GM19438 (cell line): ENCODE measurements around the gene SLC6A13.
"Not testable (repeated sequence)": the region's sequence is repeated elsewhere in the genome, so short reads cannot be mapped to it uniquely, and the experiment has no call there.

Experiments
- ATAC-seq: cut with Tn5 transposase; IDR thresholded peaks from one replicate; pipeline ENCODE4 v1.9.1; 2021; ENCODE audit warnings: low read depth; ENCODE audit not compliant: unreplicated experiment

The SLC6A13 gene

DNA sequence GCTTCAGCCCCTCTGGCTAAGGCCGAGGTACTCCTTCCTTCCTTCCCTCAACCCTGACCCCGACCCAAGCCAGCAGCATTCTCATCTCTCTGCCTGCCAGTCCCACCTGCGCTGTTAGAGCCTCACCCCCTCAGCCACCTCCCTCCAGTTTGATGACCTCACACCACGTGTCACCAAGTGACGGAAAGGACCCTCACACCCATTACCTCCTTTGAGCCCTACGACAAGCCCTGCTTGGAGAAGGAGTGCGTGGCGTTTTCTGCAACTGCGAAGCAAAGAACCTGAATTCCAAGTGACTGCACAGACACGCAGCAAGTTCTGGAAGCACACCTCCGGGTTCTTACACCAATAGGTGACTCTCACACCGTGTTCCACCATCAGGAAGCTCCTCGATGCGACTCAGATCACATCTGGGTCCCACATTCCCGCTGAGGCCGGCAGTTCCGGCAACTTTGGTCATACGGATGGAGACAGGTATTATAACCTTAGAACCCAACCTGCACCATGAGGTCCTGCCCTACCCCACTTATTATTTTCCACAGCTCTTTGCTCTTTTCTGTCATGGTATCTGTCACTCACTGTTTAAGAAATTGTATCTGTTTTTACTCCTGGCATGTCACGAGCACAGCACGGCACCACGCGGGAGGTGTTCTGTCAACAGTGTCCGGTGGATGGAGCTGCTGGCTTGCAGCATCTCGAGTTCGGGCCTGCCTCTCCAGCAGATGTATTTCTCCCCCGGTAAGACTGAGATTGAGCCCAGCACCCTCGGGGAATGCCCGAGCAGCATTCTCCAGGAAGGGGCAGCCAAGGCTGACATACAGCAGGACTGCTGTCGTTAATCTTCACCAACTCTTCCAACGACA, 43.7 kb downstream of the SLC6A13 start:
- no peak for ATAC-seq

GRCh38 chr12:218221-218620, 44.4 kb downstream of the SLC6A13 start:
- ATAC-seq: no peak

- ATAC-seq: not testable (repeated sequence)
These were observed 45.6 kb downstream of the SLC6A13 start for GRCh38 chr12:217029-217428.

DNA sequence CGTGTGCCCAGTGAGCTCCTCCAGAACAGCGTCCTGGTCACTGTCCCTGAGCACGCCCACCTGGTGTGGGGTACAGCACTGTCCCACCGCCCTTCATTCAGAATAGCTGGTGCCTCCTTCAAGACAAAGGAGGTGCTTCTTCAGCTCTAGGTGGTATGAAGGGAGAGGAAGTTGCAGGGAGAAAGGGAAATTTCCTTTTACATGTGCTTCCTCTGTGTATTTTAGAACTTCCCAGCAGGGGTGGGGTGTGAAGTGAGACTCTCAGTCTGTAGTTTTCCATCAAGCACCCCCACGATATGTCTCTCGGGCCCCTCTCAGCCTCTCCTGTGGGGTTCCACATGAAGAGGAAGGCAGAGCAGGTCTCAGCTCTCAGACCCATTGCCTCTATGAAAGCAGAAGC, 47.5 kb downstream of the SLC6A13 start:
- ATAC-seq: no peak

- no peak for ATAC-seq
These were observed 48.5 kb downstream of the SLC6A13 start, which contains the start of gene SLC6A12 for GRCh38 chr12:214003-214741. TSS of gene SLC6A12 (minus strand) at chr12:214157. CDS start at chr12:209986, 4,171 bp downstream.

DNA sequence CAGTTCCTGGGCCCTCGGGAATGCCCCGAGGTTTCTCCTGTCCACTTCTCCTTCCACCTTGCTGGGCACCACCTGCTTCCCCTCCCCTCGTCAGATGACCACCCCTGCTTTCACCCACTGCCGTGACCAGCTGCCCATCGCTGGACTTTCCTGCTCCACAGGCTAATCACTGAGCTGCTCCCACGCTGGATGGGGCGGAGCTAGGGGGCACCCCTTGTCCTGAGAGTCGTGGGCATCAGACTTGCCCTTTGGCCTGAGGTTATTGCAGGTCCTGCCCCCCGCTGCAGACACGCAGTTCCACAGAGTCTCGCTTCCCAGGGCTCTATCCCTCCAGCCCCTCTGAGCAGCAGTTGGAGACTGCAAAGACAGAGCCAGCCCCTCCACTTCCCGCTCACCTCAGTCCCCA, 49.1 kb downstream of the SLC6A13 start:
- no peak for ATAC-seq

DNA sequence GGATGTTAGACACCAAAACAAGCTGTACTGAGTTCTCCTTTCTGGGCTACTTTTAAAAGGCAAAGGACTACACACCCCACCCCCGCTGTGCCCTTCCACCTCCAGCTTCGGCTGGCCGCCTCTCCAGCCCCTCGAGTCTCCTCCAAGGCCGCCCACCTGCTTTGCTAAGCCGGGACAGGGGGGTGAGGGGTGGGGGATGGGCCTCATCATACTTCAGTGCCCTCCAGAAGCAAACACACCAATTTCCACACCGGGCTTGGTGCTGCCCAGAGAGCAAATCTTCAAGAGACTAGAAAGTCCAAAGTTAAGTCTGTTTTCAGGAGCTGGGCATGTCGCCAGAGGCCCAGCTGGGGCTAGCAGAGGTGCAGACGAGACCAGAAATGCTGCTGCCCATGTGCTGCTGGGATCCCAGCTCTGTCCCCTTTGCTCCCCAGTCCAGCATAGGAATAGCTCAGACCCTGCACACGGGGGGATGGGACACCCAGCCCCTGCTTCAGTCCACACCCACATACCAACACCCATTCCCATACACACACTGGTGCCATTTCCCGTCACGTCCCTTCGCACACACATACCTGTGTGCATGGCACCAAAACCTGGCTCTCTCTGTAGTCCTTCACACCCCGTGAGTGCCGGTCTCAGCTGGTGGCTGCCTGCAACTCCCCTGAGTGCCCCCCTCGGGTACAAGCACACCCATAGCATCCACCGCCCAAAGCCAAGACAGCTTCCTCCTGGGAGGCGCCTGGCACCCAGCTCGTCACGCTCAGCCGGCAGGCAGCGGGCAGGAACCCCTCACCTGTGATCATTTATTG, 49.7 kb downstream of the SLC6A13 start:
- ATAC-seq: no peak

- ATAC-seq: no peak
These were observed 50.3 kb downstream of the SLC6A13 start for GRCh38 chr12:212415-212714.

- ATAC-seq: no peak
These were observed 50.8 kb downstream of the SLC6A13 start for GRCh38 chr12:211639-212414.

DNA sequence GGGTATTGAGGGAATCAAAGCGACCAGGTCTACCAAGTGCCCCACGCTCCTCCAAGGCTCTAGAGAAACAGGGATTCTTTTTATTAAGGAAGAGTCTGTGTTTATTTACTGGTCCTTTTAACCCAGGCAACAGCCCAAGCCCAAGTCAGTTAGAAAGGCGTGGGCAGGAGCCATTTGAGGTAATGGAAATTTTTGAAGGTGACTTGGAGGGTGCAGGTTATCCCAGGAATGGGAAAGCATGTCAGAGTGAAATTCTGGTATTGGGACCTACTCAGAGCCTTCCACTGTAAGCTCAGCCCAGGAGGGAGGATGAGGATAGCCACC, 51.5 kb downstream of the SLC6A13 start:
- ATAC-seq: no peak

DNA sequence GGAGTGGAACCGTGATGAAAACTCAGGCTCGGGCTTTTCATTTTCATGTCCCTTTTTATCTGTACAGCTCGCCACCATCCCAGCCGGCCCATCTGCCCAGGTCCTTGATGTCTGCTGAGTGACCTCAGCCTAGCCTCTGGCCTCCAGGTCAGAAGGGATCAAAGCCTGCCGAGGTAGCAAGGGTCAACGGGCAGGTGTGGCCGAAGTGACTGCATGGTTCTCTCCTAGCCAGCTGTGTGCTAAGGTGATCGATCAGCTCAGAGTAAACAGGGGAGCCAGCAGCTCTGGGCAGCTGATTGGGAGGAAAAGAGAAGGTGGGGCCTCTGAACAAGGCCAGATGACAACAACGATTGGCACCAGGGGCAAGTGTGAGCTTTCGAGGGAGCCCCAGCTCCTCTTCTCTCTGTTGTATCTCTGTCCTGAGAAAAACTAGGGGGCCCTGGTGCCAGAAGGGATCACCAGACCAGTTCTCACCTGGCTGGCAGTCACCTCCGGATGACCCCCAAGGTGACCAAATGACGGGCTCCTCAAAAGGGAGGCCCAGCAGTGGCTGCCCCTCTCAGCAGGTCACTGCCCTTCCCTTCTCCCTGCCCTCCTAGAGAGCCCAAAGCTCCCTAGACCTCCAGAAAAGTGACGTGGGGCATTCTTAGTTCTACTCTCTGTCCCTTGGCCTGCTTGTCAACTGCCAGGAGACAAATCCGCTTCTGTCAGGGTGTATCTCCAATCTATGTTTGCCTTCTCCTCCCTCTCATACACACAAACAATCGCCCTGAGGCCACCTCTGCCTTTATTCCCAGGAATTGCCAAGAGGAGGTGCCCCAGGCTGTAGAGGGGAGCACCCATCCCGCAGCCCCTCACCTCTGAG, 52.1 kb downstream of the SLC6A13 start:
- ATAC-seq: no peak

DNA sequence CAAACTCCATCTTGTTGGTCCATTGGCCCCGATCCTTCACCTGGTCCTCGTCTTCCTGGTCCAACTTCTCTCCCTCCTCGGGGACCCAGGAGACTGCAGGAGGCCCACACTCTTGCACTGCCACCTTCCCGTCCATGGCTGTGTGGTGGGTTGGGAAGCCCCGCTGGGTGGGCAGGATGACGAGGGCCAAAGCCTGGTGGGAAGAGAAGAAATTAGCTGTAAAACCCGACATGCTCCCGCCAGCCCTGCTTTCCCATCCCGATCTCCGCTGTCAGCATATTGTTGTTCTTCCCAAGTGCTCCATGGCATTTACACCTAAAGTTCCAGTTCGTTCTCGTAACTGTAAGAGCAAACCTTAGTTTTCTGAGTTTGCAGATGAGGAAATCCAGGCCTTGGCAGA, 52.8 kb downstream of the SLC6A13 start:
- ATAC-seq: no peak

- ATAC-seq: no peak
These were observed 53.4 kb downstream of the SLC6A13 start for GRCh38 chr12:209246-209645.

DNA sequence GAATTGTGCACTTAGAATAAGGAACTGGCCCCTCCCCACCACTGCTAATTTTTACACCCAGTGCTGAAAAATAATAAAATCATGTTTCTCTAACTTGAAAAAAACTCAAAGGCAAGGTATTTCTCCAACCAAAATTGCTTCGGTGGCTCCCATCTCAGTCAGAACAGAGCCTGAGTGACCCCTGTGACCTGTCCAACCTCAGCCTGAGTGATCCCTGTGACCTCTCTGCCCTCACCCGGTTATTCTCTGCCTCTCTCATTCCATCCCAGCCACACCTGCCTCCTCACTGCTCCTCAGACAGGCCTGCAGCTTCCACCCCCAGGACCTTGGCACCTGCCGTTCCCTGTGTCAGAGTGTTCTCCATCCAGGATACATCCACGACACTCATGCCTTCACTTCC, 53.8 kb downstream of the SLC6A13 start:
- ATAC-seq: no peak

- no peak for ATAC-seq
These were observed 54.8 kb downstream of the SLC6A13 start for GRCh38 chr12:207804-208203.

DNA sequence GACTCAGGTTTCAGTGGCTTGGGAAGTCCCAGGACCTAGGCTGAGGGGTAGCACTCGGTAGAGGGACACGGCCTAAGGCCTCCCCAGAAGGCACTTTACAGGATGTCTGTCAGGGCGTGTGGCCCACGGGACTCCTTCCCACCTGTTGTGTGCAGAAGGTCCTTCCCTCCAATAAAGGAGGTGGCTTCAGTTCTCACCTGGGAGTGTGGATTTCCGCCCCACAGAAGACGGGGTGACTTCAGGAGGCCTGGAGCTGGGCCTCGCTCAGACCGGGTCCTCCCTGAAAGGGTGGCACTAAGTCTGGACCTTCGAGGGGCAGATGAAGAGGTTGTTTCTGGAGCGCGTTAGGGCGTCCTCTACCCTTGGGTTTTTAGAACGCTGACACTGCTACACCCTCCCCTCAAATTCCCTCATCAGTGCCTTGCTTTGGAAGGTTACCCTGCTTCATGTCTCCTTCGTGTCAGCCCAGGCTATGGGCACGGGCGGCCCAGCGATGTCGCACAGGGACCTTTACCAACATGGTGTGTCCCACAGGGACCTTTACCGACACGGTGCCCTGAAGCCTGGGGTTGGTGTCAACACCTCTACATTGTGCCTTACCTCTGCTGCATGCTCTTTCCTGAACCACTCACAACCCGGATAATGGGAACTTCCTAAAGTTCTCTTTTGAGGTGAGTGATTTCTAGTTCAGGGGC, 55.7 kb downstream of the SLC6A13 start:
- ATAC-seq: no peak

GRCh38 chr12:205026-205425, 57.6 kb downstream of the SLC6A13 start:
- no peak for ATAC-seq

DNA sequence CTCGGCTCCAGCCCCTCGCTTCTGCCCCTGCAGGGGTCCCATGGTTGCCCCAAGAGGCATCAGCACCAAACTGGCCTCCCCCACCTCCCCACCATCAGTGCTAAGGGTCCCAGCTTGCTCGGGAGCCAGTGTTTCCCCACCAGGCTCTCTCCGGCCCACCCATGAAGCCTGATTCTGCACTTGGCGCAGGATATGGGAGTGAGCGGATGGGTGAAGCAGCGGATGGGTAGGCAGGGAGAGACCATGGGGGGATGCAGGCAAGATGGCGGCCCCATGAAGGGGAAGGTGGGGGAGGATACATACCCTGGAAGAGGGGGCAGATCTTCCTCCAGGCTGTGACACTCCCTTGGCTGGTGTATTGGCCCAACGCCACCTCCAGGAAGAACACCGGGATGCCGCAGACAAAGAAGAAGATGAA, 58.4 kb downstream of the SLC6A13 start:
- no peak for ATAC-seq
